GM18951 (cell line): Measurements from ENCODE around the gene SMYD3.

ENCODE experiments used
- POLR2A ChIP-seq: IDR thresholded peaks from 4 replicates; pipeline ENCODE4 v1.6.1; 2011; ENCODE audit warnings: mild to moderate bottlenecking; ENCODE audit not compliant: insufficient read length, insufficient read depth; ENCODE audit errors: extremely low read depth
- in situ Hi-C: fragments of 300-500 bp; cut with MboI; formaldehyde crosslinking; loops from one replicate; pipeline ENCODE4 v1.12.0; 2022; ENCODE audit warnings: low sequenced_read_pairs, mixed read lengths, inconsistent platforms; ENCODE audit not compliant: unreplicated experiment

The SMYD3 gene

GRCh38 chr1:246304484-246305259, 202.4 kb downstream of the SMYD3 start:
- TF ChIP-seq POLR2A, result no peak
- in situ Hi-C loops, result no loop called here

- TF ChIP-seq POLR2A, result no peak
- in situ Hi-C loops, result no loop called here
Measured at GRCh38 chr1:246302711-246303317, 204.3 kb downstream of the SMYD3 start.

GRCh38 chr1:246302251-246302625, 204.8 kb downstream of the SMYD3 start:
- in situ Hi-C loops, result no loop called here
- no peak for TF ChIP-seq POLR2A

- TF ChIP-seq POLR2A, result no peak
- in situ Hi-C loops, result no loop called here
Measured at GRCh38 chr1:246301553-246302250, 205.4 kb downstream of the SMYD3 start.

GRCh38 chr1:246300626-246301549, 206.2 kb downstream of the SMYD3 start:
- in situ Hi-C loops, result no loop called here
- TF ChIP-seq POLR2A, result no peak

GRCh38 chr1:246297279-246298265, 209.5 kb downstream of the SMYD3 start:
- TF ChIP-seq POLR2A, result no peak
- in situ Hi-C loops, result no loop called here

- in situ Hi-C loops, result no loop called here
- TF ChIP-seq POLR2A, result no peak
Measured at GRCh38 chr1:246295968-246296367, 211.1 kb downstream of the SMYD3 start.

- in situ Hi-C loops, result no loop called here
- TF ChIP-seq POLR2A, result no peak
Measured at GRCh38 chr1:246295340-246295739, 211.7 kb downstream of the SMYD3 start.

GRCh38 chr1:246294263-246294662, 212.8 kb downstream of the SMYD3 start:
- in situ Hi-C loops, result no loop called here
- TF ChIP-seq POLR2A, result no peak

GRCh38 chr1:246293366-246294121, 213.5 kb downstream of the SMYD3 start:
- no peak for TF ChIP-seq POLR2A
- in situ Hi-C loops, result no loop called here

GRCh38 chr1:246292571-246292970, 214.5 kb downstream of the SMYD3 start:
- no peak for TF ChIP-seq POLR2A
- in situ Hi-C loops, result no loop called here
